Diencephalon (tissue), 1 donor: Measurements from ENCODE around the gene ZNF519. TPM values are rescaled to one million over a fixed set of nuclear protein-coding genes. Genes with fewer than 3 reads are reported as not detected.

Experiments
- total RNA-seq: library from RNA; depleted of rRNA; stranded (reverse); fragments of >200 nt; gene quantifications from one replicate; pipeline ENCODE4 v1.2.3, GENCODE V29; 2014

ZNF519 gene
- total RNA-seq, result 33.4 TPM

GRCh38 chr18:14132271-14132700 lies at the start of gene ZNF519:
Gene ZNF519 (minus strand): TSS chr18:14132435. CDS start chr18:14132277, 158 bp downstream.

Other genes starting within 250 kb of the ZNF519 start
- gene MC2R, start 216.9 kb downstream of the ZNF519 start, total RNA-seq, result not detected